ENCODE data around the gene PRKAR2A. TPM values are rescaled to one million over a fixed set of nuclear protein-coding genes. Genes with fewer than 3 reads are reported as not detected.
"Not testable (repeated sequence)": the region's sequence is repeated elsewhere in the genome, so short reads cannot be mapped to it uniquely, and the experiment has no call there.

Gene PRKAR2A
- total and polyA plus RNA-seq, 10 of the 15 experiments (the other 5 are each of a cell fraction or from before 2014, with no cell fraction given): 9.8 to 46.2 (median 13.2) TPM

DNA sequence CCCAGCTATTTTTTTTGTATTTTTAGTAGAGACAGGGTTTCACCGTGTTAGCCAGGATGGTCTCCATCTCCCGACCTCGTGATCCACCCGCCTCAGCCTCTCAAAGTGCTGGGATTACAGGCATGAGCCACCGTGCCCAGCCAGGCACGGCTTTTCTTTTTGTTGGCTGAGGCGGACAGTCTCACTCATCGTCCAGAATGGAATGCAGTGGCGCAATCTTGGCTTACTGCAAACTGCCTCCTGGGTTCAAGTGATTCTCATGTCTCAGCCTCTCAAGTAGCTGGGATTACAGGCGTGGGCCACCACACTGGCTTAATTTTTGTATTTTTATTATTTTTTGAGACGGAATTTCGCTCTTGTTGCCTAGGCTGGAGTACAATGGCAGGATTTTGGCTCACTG lies 46.8 kb downstream of the PRKAR2A start:
- intact Hi-C loops (cut with micrococcal nuclease; ENCODE audit: unreplicated experiment); ATAC-seq; H3K9ac ChIP-seq (ENCODE audit: control insufficient read depth, insufficient read depth, low read length); H3K27me3 ChIP-seq (replicated peaks in 1 of 2; ENCODE audit: control insufficient read depth in 2 of 2, insufficient read depth in 2 of 2, low read length in 1 of 2); H3K9me3 ChIP-seq (replicated peaks; ENCODE audit: control insufficient read depth, insufficient read depth, low read length); H2AFZ ChIP-seq (ENCODE audit: control insufficient read depth, low read depth, low read length); BruUV-seq (replicated peaks); H3K4me1 ChIP-seq (ENCODE audit: control insufficient read depth, insufficient read depth, low read length); H3K36me3 ChIP-seq (ENCODE audit: control insufficient read depth in 2 of 2, insufficient read depth in 2 of 2, low read length in 1 of 2); H3K4me3 ChIP-seq; DNase-seq (ENCODE audit: low read depth, low spot score); SMC1A ChIA-PET (ENCODE audit: uncharacterized antibody, unreplicated experiment); H3K4me2 ChIP-seq (ENCODE audit: control insufficient read depth, insufficient read depth); H4K20me1 ChIP-seq (ENCODE audit: control insufficient read depth, insufficient read depth); H3K27ac ChIP-seq (ENCODE audit: control insufficient read depth, insufficient read depth); in situ Hi-C loops (cut with MboI); CTCF ChIA-PET; RAD21 ChIA-PET (ENCODE audit: unreplicated experiment); H3K79me2 ChIP-seq (ENCODE audit: control insufficient read depth, insufficient read depth, low read length); FAIRE-seq; POLR2A ChIA-PET: not testable (repeated sequence)
- 95% methylated on average over 12 of the region's 12 CpGs for WGBS (ENCODE audit: insufficient coverage, insufficient replicate concordance, low lambda C conversion rate, missing lambda C conversion rate)

DNA sequence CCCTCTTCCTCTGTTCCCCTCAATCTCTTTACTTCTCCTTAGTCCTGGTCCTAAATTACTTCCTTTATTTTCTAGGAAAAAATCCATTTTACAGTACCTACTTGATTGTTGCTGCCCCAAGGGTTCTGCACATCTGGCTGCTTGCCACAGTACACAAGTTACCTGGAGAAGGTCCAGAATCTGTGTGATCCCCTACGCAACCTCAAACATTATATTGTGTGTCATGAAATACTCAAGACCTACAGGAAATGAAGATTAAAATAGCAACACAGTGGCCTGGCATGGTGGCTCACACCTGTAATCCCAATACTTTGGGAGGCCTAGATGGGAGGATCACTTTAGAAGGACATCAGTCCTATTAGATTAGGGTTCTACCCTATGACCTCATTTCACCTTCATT lies 48.7 kb downstream of the PRKAR2A start:
- DNase-seq (ENCODE audit: low read depth, low spot score): no peak
- ATAC-seq: no peak
- POLR2A ChIA-PET: no interaction called here
- intact Hi-C loops (cut with micrococcal nuclease; ENCODE audit: unreplicated experiment) (no loop called here), in situ Hi-C loops (cut with MboI) (no loop called here)
- no TSS peak for BruUV-seq (replicated peaks)
- Histone ChIP-seq H3K9me3 (replicated peaks; ENCODE audit: control insufficient read depth, insufficient read depth, low read length) (no peaks in the 10 kb centered on the region), H2AFZ (ENCODE audit: control insufficient read depth, low read depth, low read length) (no peak overlapping the region), H3K4me2 (ENCODE audit: control insufficient read depth, insufficient read depth) (no peak overlapping the region), H3K27ac (ENCODE audit: control insufficient read depth, insufficient read depth) (no peak overlapping the region), H3K79me2 (ENCODE audit: control insufficient read depth, insufficient read depth, low read length) (no peaks in the 10 kb centered on the region), H3K9ac (ENCODE audit: control insufficient read depth, insufficient read depth, low read length) (no peak overlapping the region), H4K20me1 (ENCODE audit: control insufficient read depth, insufficient read depth) (no peaks in the 10 kb centered on the region), H3K27me3 (replicated peaks in 1 of 2; ENCODE audit: control insufficient read depth in 2 of 2, insufficient read depth in 2 of 2, low read length in 1 of 2) (no peaks in the 10 kb centered on the region), H3K4me1 (ENCODE audit: control insufficient read depth, insufficient read depth, low read length) (no peaks in the 10 kb centered on the region), H3K4me3 (no peak overlapping the region), H3K36me3 (ENCODE audit: control insufficient read depth in 2 of 2, insufficient read depth in 2 of 2, low read length in 1 of 2) (no peaks in the 10 kb centered on the region)
- SMC1A ChIA-PET (ENCODE audit: uncharacterized antibody, unreplicated experiment): no interaction called here
- CTCF ChIA-PET: no interaction called here
- TF ChIP-seq NBN (IDR thresholded peaks at IDR 0.05): no peak
- TF ChIP-seq PAX8 (IDR thresholded peaks at IDR 0.05): no peak
- TF ChIP-seq NFXL1 (IDR thresholded peaks at IDR 0.05; ENCODE audit: borderline replicate concordance): no peak
- TF ChIP-seq ETV6 (conservative IDR thresholded peaks at IDR 0.05 in 1 of 2, IDR thresholded peaks at IDR 0.05 in 1 of 2; ENCODE audit: borderline replicate concordance in 1 of 2, low read depth in 1 of 2): no peak
- TF ChIP-seq GATAD2B (conservative IDR thresholded peaks at IDR 0.05; ENCODE audit: low read depth): no peak
- TF ChIP-seq MEF2B (IDR thresholded peaks at IDR 0.05; ENCODE audit: partially characterized antibody, poor library complexity, severe bottlenecking): no peak
- no peak for TF ChIP-seq CHD1 (IDR thresholded peaks at IDR 0.05; ENCODE audit: low read depth, low read length)
- no peak for TF ChIP-seq SIN3A (IDR thresholded peaks at IDR 0.05; ENCODE audit: low read depth, low read length)
- no peak for TF ChIP-seq NRF1 (conservative IDR thresholded peaks at IDR 0.05; ENCODE audit: low read depth, low read length)
- no peak for TF ChIP-seq PML (IDR thresholded peaks at IDR 0.05; ENCODE audit: low read length)
- no peak for TF ChIP-seq SKIL (IDR thresholded peaks at IDR 0.05; ENCODE audit: low read depth, poor library complexity, severe bottlenecking)
- TF ChIP-seq EED (IDR thresholded peaks at IDR 0.05; ENCODE audit: low read depth): no peak
- no peak for TF ChIP-seq MTA3 (IDR thresholded peaks at IDR 0.05; ENCODE audit: borderline replicate concordance, low read length)
- TF ChIP-seq PAX5 (IDR thresholded peaks at IDR 0.05; ENCODE audit: borderline replicate concordance, low read depth, low read length): no peak
- TF ChIP-seq CREM (IDR thresholded peaks at IDR 0.05; ENCODE audit: low read depth): no peak
- no peak for TF ChIP-seq SREBF2 (IDR thresholded peaks at IDR 0.05; ENCODE audit: low read length)
- TF ChIP-seq LARP7 (IDR thresholded peaks at IDR 0.05): no peak
- RAD21 ChIA-PET (ENCODE audit: unreplicated experiment): no interaction called here
- WGBS (ENCODE audit: insufficient coverage, insufficient replicate concordance, low lambda C conversion rate, missing lambda C conversion rate): 100% methylated on average over 1 of the region's 1 CpG
- no peak for FAIRE-seq
